ENCODE measurements around the gene ARID2.

DNA sequence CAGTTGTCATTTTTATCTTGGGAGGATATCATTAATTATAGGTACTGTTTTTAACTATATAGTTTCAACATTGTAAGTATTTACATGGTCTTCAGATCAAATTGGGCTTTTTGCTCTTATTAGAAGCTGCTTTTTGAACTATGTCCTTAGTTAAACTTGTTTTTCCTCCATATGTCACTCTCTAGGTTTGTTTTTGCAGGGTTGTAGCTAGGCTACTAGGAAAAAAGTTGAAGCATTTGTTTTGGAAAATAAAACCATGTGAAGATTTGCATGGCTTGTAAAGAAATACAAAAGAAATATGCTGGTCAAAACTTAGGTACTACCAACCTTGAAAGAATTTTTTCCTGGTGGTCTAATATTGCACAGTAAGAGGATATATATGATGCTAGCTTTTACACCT, 3.4 kb downstream of the ARID2 start:
- TF ChIP-seq, protein P1, sequence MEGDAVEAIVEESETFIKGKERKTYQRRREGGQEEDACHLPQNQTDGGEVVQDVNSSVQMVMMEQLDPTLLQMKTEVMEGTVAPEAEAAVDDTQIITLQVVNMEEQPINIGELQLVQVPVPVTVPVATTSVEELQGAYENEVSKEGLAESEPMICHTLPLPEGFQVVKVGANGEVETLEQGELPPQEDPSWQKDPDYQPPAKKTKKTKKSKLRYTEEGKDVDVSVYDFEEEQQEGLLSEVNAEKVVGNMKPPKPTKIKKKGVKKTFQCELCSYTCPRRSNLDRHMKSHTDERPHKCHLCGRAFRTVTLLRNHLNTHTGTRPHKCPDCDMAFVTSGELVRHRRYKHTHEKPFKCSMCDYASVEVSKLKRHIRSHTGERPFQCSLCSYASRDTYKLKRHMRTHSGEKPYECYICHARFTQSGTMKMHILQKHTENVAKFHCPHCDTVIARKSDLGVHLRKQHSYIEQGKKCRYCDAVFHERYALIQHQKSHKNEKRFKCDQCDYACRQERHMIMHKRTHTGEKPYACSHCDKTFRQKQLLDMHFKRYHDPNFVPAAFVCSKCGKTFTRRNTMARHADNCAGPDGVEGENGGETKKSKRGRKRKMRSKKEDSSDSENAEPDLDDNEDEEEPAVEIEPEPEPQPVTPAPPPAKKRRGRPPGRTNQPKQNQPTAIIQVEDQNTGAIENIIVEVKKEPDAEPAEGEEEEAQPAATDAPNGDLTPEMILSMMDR (optimal IDR thresholded peaks at IDR 0.05 in 1 of 3, IDR thresholded peaks at IDR 0.05 in 1 of 3, conservative IDR thresholded peaks at IDR 0.05 in 1 of 3; ENCODE audit: extremely low read depth in 1 of 3, insufficient read depth in 2 of 3, low read length in 3 of 3), result no peak
- TF ChIP-seq EZH2 (IDR thresholded peaks at IDR 0.05; ENCODE audit: low read length), result no peak

Measured in keratinocyte (primary cell).